B cell (primary cell): Measurements from ENCODE around the gene HTT. TPM values are rescaled to one million over a fixed set of nuclear protein-coding genes. Genes with fewer than 3 reads are reported as not detected.

ENCODE experiments used
- ATAC-seq: fragments of 200-7000 bp; cut with Tn5 transposase; one replicate; pipeline ENCODE4 v1.10.0; 2021; ENCODE audit warnings: low read depth, mild to moderate bottlenecking, moderate number of reproducible peaks, moderate library complexity
- CTCF ChIA-PET: fragments of 350-600 bp; sonication (Branson Sonifier 250); formaldehyde crosslinking; loops from one replicate; lab custom pipeline; 2021; ENCODE audit warnings: antibody characterized with exemption, inconsistent platforms; lab: Charles Lee
- POLR2A ChIA-PET: fragments of 350-600 bp; sonication (Branson Sonifier 250); formaldehyde crosslinking; loops from one replicate; lab custom pipeline; 2021; ENCODE audit warnings: antibody characterized with exemption; lab: Charles Lee
- DNase-seq: peaks from one replicate; pipeline ENCODE4 v3.0.0; 2013
- H2AFZ ChIP-seq: 2 replicates; pipeline ENCODE4 v1.6.1; 2012; ENCODE audit warnings: mild to moderate bottlenecking, low read depth, low read length; ENCODE audit not compliant: insufficient read depth, poor library complexity, severe bottlenecking
- H3K27ac ChIP-seq, 2 donors: 1 replicate in 1 of 2; 2 replicates in 1 of 2; pipeline ENCODE4 v1.5.1; 2012 to 2013; ENCODE audit warnings: low read length in 2 of 2, mild to moderate bottlenecking in 2 of 2, moderate library complexity in 1 of 2
- H3K27me3 ChIP-seq, 4 experiments: fragments of 200-600 bp in 1 of 4; sonication (generic) in 1 of 4; replicated peaks in 1 of 4; 1 replicate in 2 of 4; 2 replicates in 2 of 4; pipeline versions ENCODE4 v1.6.1 to v1.7.0; 2013 to 2016; ENCODE audit warnings: low read length in 3 of 4, mild to moderate bottlenecking in 2 of 4, mixed read lengths in 1 of 4, moderate library complexity in 1 of 4; ENCODE audit not compliant: insufficient read depth in 4 of 4, control insufficient read depth in 3 of 4; ENCODE audit errors: control extremely low read depth in 1 of 4
- H3K36me3 ChIP-seq, 2 experiments: replicated peaks in 1 of 2; 1 replicate in 1 of 2; 2 replicates in 1 of 2; pipeline versions ENCODE4 v1.6.1 to v1.7.1; 2013; ENCODE audit warnings: low read length in 1 of 2; ENCODE audit not compliant: insufficient read depth in 2 of 2, control insufficient read depth in 1 of 2; ENCODE audit errors: control extremely low read depth in 1 of 2, extremely low read depth in 1 of 2
- H3K4me1 ChIP-seq, 2 donors: fragments of 200-600 bp in 1 of 2; sonication (generic) in 1 of 2; 1 replicate in 1 of 2; 2 replicates in 1 of 2; pipeline versions ENCODE4 v1.5.1 to v1.6.1; 2013 to 2017; ENCODE audit warnings: low read length in 2 of 2; ENCODE audit not compliant: control insufficient read depth in 2 of 2, insufficient read depth in 2 of 2
- H3K4me2 ChIP-seq: replicated peaks from 2 replicates; pipeline ENCODE3; 2012; ENCODE audit warnings: mild to moderate bottlenecking, low read depth, low read length; ENCODE audit not compliant: poor library complexity, severe bottlenecking
- H3K4me3 ChIP-seq, 5 experiments: fragments of 200-600 bp in 1 of 5; sonication (generic) in 1 of 5; 1 replicate in 3 of 5; 2 replicates in 2 of 5; pipeline versions ENCODE4 v1.5.1 to v1.7.0; 2011 to 2016; ENCODE audit warnings: low read length in 4 of 5, mild to moderate bottlenecking in 4 of 5, low read depth in 2 of 5, control low read depth in 1 of 5, moderate library complexity in 1 of 5; ENCODE audit not compliant: insufficient read depth in 1 of 5; ENCODE audit errors: control extremely low read depth in 1 of 5, extremely low read depth in 1 of 5
- H3K79me2 ChIP-seq: fragments of 200-600 bp; sonication (generic); one replicate; pipeline ENCODE4 v1.6.0; 2016; ENCODE audit warnings: low read length; ENCODE audit not compliant: control insufficient read depth, insufficient read depth
- H3K9ac ChIP-seq: fragments of 200-600 bp; sonication (generic); 2 replicates; pipeline ENCODE4 v1.6.1; 2017; ENCODE audit warnings: mild to moderate bottlenecking, low read length, moderate library complexity
- H3K9me3 ChIP-seq, 3 donors: one replicate each; pipeline versions ENCODE4 v1.6.1 to v1.7.1; 2013; ENCODE audit warnings: low read length in 2 of 3; ENCODE audit not compliant: control insufficient read depth in 2 of 3, insufficient read depth in 1 of 3; ENCODE audit errors: control extremely low read depth in 1 of 3
- H4K20me1 ChIP-seq: 2 replicates; pipeline ENCODE4 v1.6.0; 2012; ENCODE audit warnings: mild to moderate bottlenecking, low read length; ENCODE audit not compliant: insufficient read depth, control insufficient read depth, poor library complexity, severe bottlenecking
- H3K27ac Mint-ChIP-seq: one replicate; pipeline ENCODE4 v1.8.0; 2021; ENCODE audit warnings: mixed read lengths
- H3K27me3 Mint-ChIP-seq: one replicate; pipeline ENCODE4 v1.8.0; 2021; ENCODE audit warnings: mixed read lengths
- H3K4me1 Mint-ChIP-seq: one replicate; pipeline ENCODE4 v1.8.0; 2021; ENCODE audit warnings: mixed read lengths
- H3K4me3 Mint-ChIP-seq: one replicate; pipeline ENCODE4 v1.8.0; 2021; ENCODE audit warnings: mixed read lengths
- H3K9me3 Mint-ChIP-seq: one replicate; pipeline ENCODE4 v1.8.0; 2022; ENCODE audit warnings: mixed read lengths; ENCODE audit not compliant: insufficient read depth
- CTCF ChIP-seq: fragments of 200-600 bp; IDR thresholded peaks from one replicate; pipeline ENCODE4 v1.8.0; 2022; ENCODE audit warnings: antibody characterized with exemption, mild to moderate bottlenecking
- EZH2 ChIP-seq: IDR thresholded peaks from 2 replicates; pipeline ENCODE4 v1.6.1; 2012; ENCODE audit warnings: borderline replicate concordance, low read depth, mild to moderate bottlenecking, moderate library complexity, low read length; ENCODE audit not compliant: insufficient read depth, poor library complexity, severe bottlenecking
- WGBS: methylation state at CpG from one replicate; pipeline ENCODE4 v1.1.5; 2013; ENCODE audit warnings: missing lambda C conversion rate; ENCODE audit not compliant: insufficient coverage; 5-methylcytosine and 5-hydroxymethylcytosine counted together
- intact Hi-C: fragments of 100-400 bp; cut with micrococcal nuclease; formaldehyde crosslinking; loops from one replicate; pipeline ENCODE4 v1.10.0; 2022
- polyA plus RNA-seq: library from polyadenylated mRNA; depleted of rRNA; stranded (reverse); fragments of >200 nt; gene quantifications from 2 replicates; pipeline ENCODE4 v1.2.3, GENCODE V29; 2012
- total RNA-seq, 2 donors: library from RNA; stranded (reverse); fragments of 120-200 nt in 1 of 2; gene quantifications; 1 replicate in 1 of 2; 2 replicates in 1 of 2; pipeline versions ENCODE4 v1.2.3 to v1.2.4, GENCODE V29; 2013 to 2022

The HTT gene
- total and polyA plus RNA-seq, 2 donors (not counting 1 experiment from before 2014, with no cell fraction given): 52.8 to 195 TPM

GRCh38 chr4:3192827-3193226, 118.3 kb downstream of the HTT start:
- no peak overlapping the region for H3K27ac ChIP-seq
- no peaks in the 10 kb centered on the region for H3K9me3 Mint-ChIP-seq
- H3K27ac Mint-ChIP-seq: no peak overlapping the region
- intact Hi-C loops: no loop called here
- POLR2A ChIA-PET: no interaction called here
- TF ChIP-seq EZH2 (no peak), CTCF (no peak)
- CTCF ChIA-PET: interaction anchor here (1.1 to 2.2 kb wide), 3 partner anchors 14 to 688 kb away, joined by 3 to 9 read pairs (median 4); no protein-coding TSS in a partner anchor
- H3K36me3 ChIP-seq: peaks cover 0 to 72% of the 10 kb centered on the region in 2 experiments
- no peak overlapping the region for H2AFZ ChIP-seq
- H3K4me1 Mint-ChIP-seq: no peaks in the 10 kb centered on the region
- H4K20me1 ChIP-seq: no peaks in the 10 kb centered on the region
- no peak overlapping the region for H3K4me3 ChIP-seq
- H3K79me2 ChIP-seq: no peaks in the 10 kb centered on the region
- DNase-seq (no peak), ATAC-seq (no peak)
- 90% methylated on average over 11 of the region's 12 CpGs for WGBS
- H3K4me3 Mint-ChIP-seq: no peak overlapping the region
- H3K27me3 ChIP-seq: no peaks in the 10 kb centered on the region
- no peak overlapping the region for H3K4me2 ChIP-seq
- H3K9me3 ChIP-seq: no peaks in the 10 kb centered on the region
- no peaks in the 10 kb centered on the region for H3K4me1 ChIP-seq
- H3K9ac ChIP-seq: no peak overlapping the region
- no peaks in the 10 kb centered on the region for H3K27me3 Mint-ChIP-seq

GRCh38 chr4:3193531-3194203, 119.2 kb downstream of the HTT start:
- H3K4me3 Mint-ChIP-seq: no peak overlapping the region
- ChIA-PET POLR2A (no interaction called here), CTCF (interaction anchor here (0.6 to 2.2 kb wide), 4 partner anchors 15 to 687 kb away, joined by 3 to 9 read pairs (median 4); no protein-coding TSS in a partner anchor)
- Histone ChIP-seq H3K27ac (no peak overlapping the region), H4K20me1 (no peaks in the 10 kb centered on the region), H2AFZ (no peak overlapping the region), H3K27me3 (no peaks in the 10 kb centered on the region), H3K9ac (no peak overlapping the region), H3K4me2 (no peak overlapping the region), H3K9me3 (no peaks in the 10 kb centered on the region), H3K36me3 (peaks cover 0 to 66% of the 10 kb centered on the region in 2 experiments), H3K79me2 (no peaks in the 10 kb centered on the region), H3K4me1 (no peaks in the 10 kb centered on the region), H3K4me3 (no peak overlapping the region)
- ATAC-seq: no peak
- H3K27ac Mint-ChIP-seq: no peak overlapping the region
- no peaks in the 10 kb centered on the region for H3K4me1 Mint-ChIP-seq
- H3K27me3 Mint-ChIP-seq: no peaks in the 10 kb centered on the region
- no peak for DNase-seq
- intact Hi-C loops: no loop called here
- H3K9me3 Mint-ChIP-seq: no peaks in the 10 kb centered on the region
- 13% methylated on average over 1 of the region's 6 CpGs for WGBS
- TF ChIP-seq CTCF (peak; percentile 20), EZH2 (no peak)
